ENCODE data around the gene LIN54.
"Not testable (repeated sequence)": the region's sequence is repeated elsewhere in the genome, so short reads cannot be mapped to it uniquely, and the experiment has no call there.

Gene LIN54

GRCh38 chr4:83010522-83011318 lies at the start of gene LIN54:
Gene LIN54, minus strand, starts transcription at chr4:83010823. Its CDS starts 25,979 bp downstream, at chr4:82984844.
- DNase-seq (ENCODE audit: low spot score), result peak; percentile 87

GRCh38 chr4:83054928-83055327 lies 44.3 kb upstream of the LIN54 start:
- DNase-seq (ENCODE audit: low spot score), result peak; percentile 59

- not testable (repeated sequence) for DNase-seq (ENCODE audit: low spot score)
Observed at GRCh38 chr4:83048781-83049180, 38.2 kb upstream of the LIN54 start.

GRCh38 chr4:83046693-83047473 lies 36.3 kb upstream of the LIN54 start:
- DNase-seq (ENCODE audit: low spot score), result no peak

- no peak for DNase-seq (ENCODE audit: low spot score)
Observed at GRCh38 chr4:83043801-83044407, 33.3 kb upstream of the LIN54 start.

GRCh38 chr4:83043157-83043556 lies 32.5 kb upstream of the LIN54 start:
- DNase-seq (ENCODE audit: low spot score), result not testable (repeated sequence)

- no peak for DNase-seq (ENCODE audit: low spot score)
Observed at GRCh38 chr4:83040269-83040668, 29.6 kb upstream of the LIN54 start.

GRCh38 chr4:83036991-83037665 lies 26.5 kb upstream of the LIN54 start:
- DNase-seq (ENCODE audit: low spot score), result peak; percentile 42

- DNase-seq (ENCODE audit: low spot score), result peak; percentile 100
Observed at GRCh38 chr4:83034630-83035494, 24.2 kb upstream of the LIN54 start, which contains the start of gene COPS4. Gene COPS4, plus strand, starts transcription at chr4:83035183. Its CDS starts 42 bp downstream, at chr4:83035225.

- no peak for DNase-seq (ENCODE audit: low spot score)
Observed at GRCh38 chr4:83029688-83030087, 19.1 kb upstream of the LIN54 start.

- DNase-seq (ENCODE audit: low spot score), result no peak
Observed at GRCh38 chr4:83028976-83029375, 18.4 kb upstream of the LIN54 start.

GRCh38 chr4:83025563-83025962 lies 14.9 kb upstream of the LIN54 start:
- DNase-seq (ENCODE audit: low spot score), result peak; percentile 67

- DNase-seq (ENCODE audit: low spot score), result no peak
Observed at GRCh38 chr4:83024233-83024632, 13.6 kb upstream of the LIN54 start.

- not testable (repeated sequence) for DNase-seq (ENCODE audit: low spot score)
Observed at GRCh38 chr4:83023599-83023998, 13.0 kb upstream of the LIN54 start.

- DNase-seq (ENCODE audit: low spot score), result no peak
Observed at GRCh38 chr4:83022724-83023450, 12.3 kb upstream of the LIN54 start.

GRCh38 chr4:83019794-83020494 lies 9.3 kb upstream of the LIN54 start:
- DNase-seq (ENCODE audit: low spot score), result no peak

GRCh38 chr4:83013902-83014301 lies 3.3 kb upstream of the LIN54 start:
- peak; percentile 38 for DNase-seq (ENCODE audit: low spot score)

- DNase-seq (ENCODE audit: low spot score), result no peak
Observed at GRCh38 chr4:83013420-83013867, 2.8 kb upstream of the LIN54 start.

- DNase-seq (ENCODE audit: low spot score), result peak; percentile 97
Observed at GRCh38 chr4:83012687-83013419, 2.2 kb upstream of the LIN54 start.
